Heart left ventricle (tissue), 16 donors: Measurements from ENCODE around the gene PGGHG. TPM values are rescaled to one million over a fixed set of nuclear protein-coding genes. Genes with fewer than 3 reads are reported as not detected.
"Not testable (repeated sequence)": the region's sequence is repeated elsewhere in the genome, so short reads cannot be mapped to it uniquely, and the experiment has no call there.

Experiments used
- ATAC-seq, 4 donors: fragments of 200-7000 bp; cut with Tn5 transposase; one replicate each; pipeline ENCODE4 v1.9.1; 2020 to 2022; ENCODE audit warnings: moderate library complexity in 4 of 4, mild to moderate bottlenecking in 3 of 4, moderate number of reproducible peaks in 1 of 4
- DNase-seq, 5 donors: peaks; one replicate each; pipeline ENCODE4 v3.0.0-alpha.2; 2020
- H3K27ac ChIP-seq, 12 donors: fragments of 200-600 bp; sonication (generic) in 4 of 12; one replicate each; pipeline versions ENCODE4 v1.5.0 to v1.8.0; 2016 to 2022; ENCODE audit warnings: mild to moderate bottlenecking in 2 of 12
- H3K27me3 ChIP-seq, 9 donors: fragments of 200-600 bp; sonication (generic) in 2 of 9; one replicate each; pipeline versions ENCODE4 v1.5.1 to v1.8.0; 2016 to 2022; ENCODE audit warnings: mild to moderate bottlenecking in 3 of 9
- H3K36me3 ChIP-seq, 9 donors: fragments of 200-600 bp; sonication (generic) in 2 of 9; one replicate each; pipeline versions ENCODE4 v1.5.0 to v1.8.0; 2018 to 2022; ENCODE audit warnings: mild to moderate bottlenecking in 2 of 9
- H3K4me1 ChIP-seq, 12 donors: fragments of 200-600 bp; sonication (generic) in 4 of 12; one replicate each; pipeline versions ENCODE4 v1.5.0 to v1.8.0; 2016 to 2022; ENCODE audit warnings: mild to moderate bottlenecking in 3 of 12
- H3K4me3 ChIP-seq, 12 donors: fragments of 200-600 bp; sonication (generic) in 4 of 12; one replicate each; pipeline versions ENCODE4 v1.5.0 to v1.8.0; 2017 to 2022; ENCODE audit warnings: mild to moderate bottlenecking in 9 of 12, moderate library complexity in 4 of 12
- H3K9me3 ChIP-seq, 12 donors: fragments of 200-600 bp; sonication (generic) in 4 of 12; one replicate each; pipeline versions ENCODE4 v1.5.0 to v1.8.0; 2016 to 2022; ENCODE audit warnings: mild to moderate bottlenecking in 1 of 12
- POLR2A ChIP-seq, 2 donors: fragments of 450-650 bp; IDR thresholded peaks; one replicate each; pipeline ENCODE4 v1.6.1; 2017; ENCODE audit warnings: antibody characterized with exemption in 2 of 2, mild to moderate bottlenecking in 2 of 2, moderate library complexity in 2 of 2
- WGBS, 4 donors: extraction: QIAGEN DNeasy Blood & Tissue Kit in 2 of 4; methylation state at CpG; one replicate each; pipeline versions ENCODE4 v1.1.5 to v1.1.7; 2013 to 2018; 5-methylcytosine and 5-hydroxymethylcytosine counted together
- intact Hi-C, 10 donors: fragments of 100-400 bp; cut with DNase I; formaldehyde crosslinking; loops; one replicate each; pipeline versions ENCODE4 v1.11.1 to v1.14.2; 2022
- polyA plus RNA-seq, 2 donors: library from polyadenylated mRNA; stranded (reverse); fragments of 200-250 nt; gene quantifications; one replicate each; pipeline ENCODE4 v1.2.3, GENCODE V29; 2013
- total RNA-seq, 9 donors: library from RNA; depleted of rRNA in 2 of 9; stranded (reverse); fragments of >200 nt in 2 of 9; fragmentation: NEBNext Ultra II Directional in 3 of 9; extraction: Animal tissue kit (Norgen Biotek cat#: 25700) in 3 of 9; gene quantifications; one replicate each; pipeline versions ENCODE4 v1.1.0 to v1.2.4, GENCODE V29; 2016 to 2023
- TF ChIP-seq, protein P1 (sequence below), 12 donors: fragments of 200-600 bp; sonication (generic) in 4 of 12; IDR thresholded peaks; one replicate each; pipeline versions ENCODE4 v1.5.0 to v1.8.0; 2018 to 2022; ENCODE audit warnings: antibody characterized with exemption in 12 of 12, mild to moderate bottlenecking in 5 of 12
- donor health status: ischemic (EF 13 %, LVEDD 7.1; RV severe dilation, severe dysfunction).
- donor health status: healthy with polysubstance abuse.
- donor health status: DM: no; HTN: yes; CAD: no.
- donor health status: DM: no; HTN: no; CAD: no.
- donor health status: ischemic (EF 25% LVEDD 6.9; RV normal size, moderate dysfunction).
- donor health status: ischemic (EF 25% LVEDD 5.7; RV mildly dilated, moderate dysfunction).
- donor health status: healthy.
- donor health status: DM: yes; HTN: yes; CAD: no.
- donor health status: ischemic (EF 35%, LVEDD 5.7; RV mildly dilated, moderate dysfunction).
- donor health status: nonischemic (EF 11% LVEDD 7.7; RV severe dilation, severe dysfunction).
- donor health status: DM: yes; HTN: yes; CAD: no.
- donor health status: PGD.
- donor health status: ischemic (EF 29% LVEDD 5.4; RV normal size, mild dysfunction).
- donor health status: nonischemic (EF 23%, LVEDD 6.1; RV moderate dilation, normal function).

The PGGHG gene
- total and polyA plus RNA-seq, 11 donors: 4.5 to 15.7 (median 6.4) TPM

GRCh38 chr11:268716-269145 is 20.2 kb upstream of the PGGHG start:
- DNase-seq (peak; percentile 52 to 70 (median 61)), ATAC-seq (peak; percentile 42 to 87 (median 74))
- WGBS, 4 donors: 50 to 63% (median 60%) methylated on average over 16 of the region's 16 CpGs
- H3K36me3 ChIP-seq, intact Hi-C loops: not testable (repeated sequence)
- TF ChIP-seq, protein P1, sequence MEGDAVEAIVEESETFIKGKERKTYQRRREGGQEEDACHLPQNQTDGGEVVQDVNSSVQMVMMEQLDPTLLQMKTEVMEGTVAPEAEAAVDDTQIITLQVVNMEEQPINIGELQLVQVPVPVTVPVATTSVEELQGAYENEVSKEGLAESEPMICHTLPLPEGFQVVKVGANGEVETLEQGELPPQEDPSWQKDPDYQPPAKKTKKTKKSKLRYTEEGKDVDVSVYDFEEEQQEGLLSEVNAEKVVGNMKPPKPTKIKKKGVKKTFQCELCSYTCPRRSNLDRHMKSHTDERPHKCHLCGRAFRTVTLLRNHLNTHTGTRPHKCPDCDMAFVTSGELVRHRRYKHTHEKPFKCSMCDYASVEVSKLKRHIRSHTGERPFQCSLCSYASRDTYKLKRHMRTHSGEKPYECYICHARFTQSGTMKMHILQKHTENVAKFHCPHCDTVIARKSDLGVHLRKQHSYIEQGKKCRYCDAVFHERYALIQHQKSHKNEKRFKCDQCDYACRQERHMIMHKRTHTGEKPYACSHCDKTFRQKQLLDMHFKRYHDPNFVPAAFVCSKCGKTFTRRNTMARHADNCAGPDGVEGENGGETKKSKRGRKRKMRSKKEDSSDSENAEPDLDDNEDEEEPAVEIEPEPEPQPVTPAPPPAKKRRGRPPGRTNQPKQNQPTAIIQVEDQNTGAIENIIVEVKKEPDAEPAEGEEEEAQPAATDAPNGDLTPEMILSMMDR (IDR thresholded peaks at IDR 0.05): peak in 3 of 12 donors; percentile 10 to 17 (median 14)
- peaks cover 0 to 21% (median 0%) of the 10 kb centered on the region in 9 donors for H3K27me3 ChIP-seq
- H3K27ac ChIP-seq: peak overlapping the region; percentile 1 to 90 (median 48)
- H3K9me3 ChIP-seq: peaks cover 0 to 11% (median 2%) of the 10 kb centered on the region in 12 donors
- peak overlapping the region in 5 of 12 donors; percentile 11 to 55 (median 46) for H3K4me3 ChIP-seq
- peaks cover 0 to 30% (median 0%) of the 10 kb centered on the region in 12 donors for H3K4me1 ChIP-seq

- intact Hi-C loops: no loop called here
Observed at GRCh38 chr11:269146-269890, 19.6 kb upstream of the PGGHG start.

DNA sequence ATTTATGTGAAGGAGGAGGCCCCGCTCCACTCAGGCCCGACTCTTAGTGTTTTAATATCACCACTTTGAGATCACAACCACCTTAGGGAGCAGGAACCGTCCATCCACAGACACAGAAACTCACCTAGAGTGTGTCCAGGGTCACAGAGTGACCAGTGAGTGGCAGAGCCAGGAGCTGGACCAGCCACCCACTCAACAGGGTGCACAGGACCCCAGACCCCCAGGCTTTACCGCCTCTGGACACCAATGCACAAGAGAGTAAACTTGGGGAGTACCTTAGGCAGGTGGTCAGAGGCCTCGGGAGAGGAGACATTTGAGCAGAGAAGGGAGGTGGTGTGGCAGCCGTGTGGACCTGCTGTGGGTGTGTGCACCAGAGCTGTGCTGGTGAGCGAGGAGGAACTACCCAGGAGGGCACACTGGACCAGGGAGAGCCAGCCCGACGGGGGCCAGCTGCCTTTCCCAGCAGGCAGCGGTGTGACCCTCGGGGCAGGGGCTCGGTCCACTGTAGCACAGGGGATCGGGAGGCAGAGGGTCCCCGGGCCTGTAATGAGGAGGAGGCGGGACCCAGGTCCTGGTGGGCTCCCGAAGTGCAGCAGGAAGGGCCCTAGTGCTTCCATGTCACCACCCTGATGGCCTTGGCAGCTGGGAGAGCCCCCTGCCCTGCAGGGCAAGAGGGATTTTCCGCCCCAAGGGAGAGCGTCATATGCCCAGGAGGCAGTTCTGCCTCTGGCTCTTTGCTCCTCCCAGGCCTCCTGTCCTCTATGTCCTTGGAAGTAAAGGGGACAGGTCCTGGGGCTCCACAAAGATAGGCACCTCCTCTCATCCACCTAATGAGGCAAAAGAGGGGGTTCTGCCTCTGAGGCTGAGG is 18.2 kb upstream of the PGGHG start:
- Histone ChIP-seq H3K36me3 (no peaks in the 10 kb centered on the region), H3K27me3 (peaks cover 0 to 21% (median 0%) of the 10 kb centered on the region in 9 donors), H3K27ac (peak overlapping the region in 2 of 12 donors; percentile 38 to 90), H3K9me3 (peaks cover 0 to 7% (median 2%) of the 10 kb centered on the region in 12 donors), H3K4me1 (peaks cover 0 to 30% (median 0%) of the 10 kb centered on the region in 12 donors), H3K4me3 (no peak overlapping the region)
- DNase-seq (peak in 2 of 5 donors; percentile 24 to 48), ATAC-seq (no peak)
- intact Hi-C loops: loop anchor here in 1 of 10 donors (10.0 kb wide), 1 partner anchor 104 kb away; no protein-coding TSS in a partner anchor
- WGBS, 4 donors: 79 to 82% (median 81%) methylated on average over 17 to 18 of the region's 18 CpGs
- TF ChIP-seq, protein P1 (IDR thresholded peaks at IDR 0.05): no peak
- no peak for TF ChIP-seq POLR2A (IDR thresholded peaks at IDR 0.05)

More at GRCh38 chr11:269146-269890, 19.6 kb upstream of the PGGHG start:
- H3K27ac ChIP-seq: peak overlapping the region in 9 of 12 donors; percentile 1 to 90 (median 49)
- ATAC-seq: peak; percentile 22 to 54 (median 42)
- H3K9me3 ChIP-seq: peaks cover 0 to 11% (median 2%) of the 10 kb centered on the region in 12 donors
- no peaks in the 10 kb centered on the region for H3K36me3 ChIP-seq
- DNase-seq: no peak
- H3K4me1 ChIP-seq: peaks cover 0 to 30% (median 0%) of the 10 kb centered on the region in 12 donors
- peak overlapping the region in 5 of 12 donors; percentile 11 to 55 (median 46) for H3K4me3 ChIP-seq
- TF ChIP-seq POLR2A (IDR thresholded peaks at IDR 0.05): no peak
- TF ChIP-seq, protein P1 (IDR thresholded peaks at IDR 0.05): no peak
- WGBS, 4 donors: 47 to 66% (median 60%) methylated on average over 21 of the region's 21 CpGs
- H3K27me3 ChIP-seq: peaks cover 0 to 21% (median 0%) of the 10 kb centered on the region in 9 donors
